Keratinocyte (primary cell): ENCODE data around the gene CRYL1. TPM values are rescaled to one million over a fixed set of nuclear protein-coding genes. Genes with fewer than 3 reads are reported as not detected.

Experiments
- DNase-seq: peaks from one replicate; pipeline ENCODE4 v3.0.0-alpha.2; 2011; ENCODE audit warnings: low read depth, missing footprints, low spot score
- FAIRE-seq: peaks from 2 replicates; lab custom pipeline; 2011; peaks lifted over from hg19 to GRCh38; lab: Jason Lieb, UNC
- H2AFZ ChIP-seq: 2 replicates; pipeline ENCODE4 v1.6.0; 2012; ENCODE audit warnings: low read length, control low read depth, inconsistent platforms; ENCODE audit not compliant: control insufficient read depth
- H3K27ac ChIP-seq: 2 replicates; pipeline ENCODE4 v1.5.1; 2011; ENCODE audit warnings: low read length; ENCODE audit not compliant: control insufficient read depth, insufficient read depth
- H3K27me3 ChIP-seq: 3 replicates; pipeline ENCODE4 v1.6.0; 2011; ENCODE audit warnings: low read length; ENCODE audit not compliant: control insufficient read depth, insufficient read depth; ENCODE audit errors: extremely low read depth
- H3K36me3 ChIP-seq, 2 experiments: 2 replicates in 1 of 2; 3 replicates in 1 of 2; pipeline ENCODE4 v1.5.1; 2011; ENCODE audit warnings: low read length in 2 of 2, mild to moderate bottlenecking in 1 of 2; ENCODE audit not compliant: control insufficient read depth in 2 of 2, insufficient read depth in 2 of 2; ENCODE audit errors: extremely low read depth in 1 of 2
- H3K4me1 ChIP-seq: 3 replicates; pipeline ENCODE4 v1.5.1; 2011; ENCODE audit warnings: low read length; ENCODE audit not compliant: control insufficient read depth, insufficient read depth; ENCODE audit errors: extremely low read depth
- H3K4me2 ChIP-seq: 3 replicates; pipeline ENCODE4 v1.6.0; 2011; ENCODE audit warnings: low read depth, low read length; ENCODE audit not compliant: control insufficient read depth, insufficient read depth; ENCODE audit errors: extremely low read depth
- H3K4me3 ChIP-seq, 3 experiments: fragments of 200-600 bp in 1 of 3; sonication (generic) in 1 of 3; 2 replicates in 2 of 3; 3 replicates in 1 of 3; pipeline ENCODE4 v1.5.1; 2011 to 2016; ENCODE audit warnings: low read length in 3 of 3, mild to moderate bottlenecking in 3 of 3, control low read depth in 2 of 3, inconsistent platforms in 1 of 3, low read depth in 1 of 3, mixed read lengths in 1 of 3, mixed run types in 1 of 3, moderate library complexity in 1 of 3; ENCODE audit not compliant: control insufficient read depth in 2 of 3, insufficient read depth in 2 of 3; ENCODE audit errors: extremely low read depth in 1 of 3
- H3K79me2 ChIP-seq: 2 replicates; pipeline ENCODE4 v1.6.0; 2012; ENCODE audit warnings: low read length; ENCODE audit not compliant: control insufficient read depth, insufficient read depth
- H3K9ac ChIP-seq: 3 replicates; pipeline ENCODE4 v1.6.0; 2011; ENCODE audit warnings: low read length; ENCODE audit not compliant: control insufficient read depth, insufficient read depth; ENCODE audit errors: extremely low read depth
- H3K9me1 ChIP-seq: 3 replicates; pipeline ENCODE4 v1.6.0; 2011; ENCODE audit warnings: low read length; ENCODE audit not compliant: control insufficient read depth, insufficient read depth; ENCODE audit errors: extremely low read depth
- H3K9me3 ChIP-seq: 2 replicates; pipeline ENCODE4 v1.5.1; 2012; ENCODE audit warnings: low read depth, low read length; ENCODE audit not compliant: control insufficient read depth
- H4K20me1 ChIP-seq: 3 replicates; pipeline ENCODE4 v1.6.0; 2011; ENCODE audit warnings: low read length; ENCODE audit not compliant: control insufficient read depth, insufficient read depth; ENCODE audit errors: extremely low read depth
- CTCF ChIP-seq, 3 experiments: IDR thresholded peaks in 1 of 3; conservative IDR thresholded peaks in 1 of 3; optimal IDR thresholded peaks in 1 of 3; 2 replicates in 2 of 3; 3 replicates in 1 of 3; pipeline versions ENCODE3 to v1.5.1; 2011; ENCODE audit warnings: low read length in 3 of 3, mild to moderate bottlenecking in 3 of 3, moderate library complexity in 2 of 3, control low read depth in 1 of 3, inconsistent platforms in 1 of 3; ENCODE audit not compliant: insufficient read depth in 2 of 3; ENCODE audit errors: extremely low read depth in 1 of 3
- EZH2 ChIP-seq: IDR thresholded peaks from one replicate; pipeline ENCODE4 v1.6.1; 2012; ENCODE audit warnings: inconsistent platforms, mild to moderate bottlenecking, low read length, moderate library complexity
- dilution Hi-C: fragments of 300-500 bp; cut with MboI; formaldehyde crosslinking; loops from one replicate; pipeline ENCODE4 v1.7.0; 2020; ENCODE audit warnings: low sequenced_read_pairs; ENCODE audit not compliant: extremely low pct_ligation_motif_present
- polyA plus RNA-seq, 5 experiments: library from polyadenylated mRNA; depleted of rRNA in 3 of 5; stranded (reverse) in 3 of 5; stranded (forward) in 1 of 5; unstranded in 1 of 5; fragments of >200 nt; gene quantifications; 1 replicate in 1 of 5; 2 replicates in 3 of 5; 3 replicates in 1 of 5; pipeline versions ENCODE4 v1.2.1 to v1.2.3, GENCODE V29; 2011 to 2012; ENCODE audit warnings: missing spikeins in 2 of 5, low read depth in 1 of 5, low replicate concordance in 1 of 5

The CRYL1 gene
- polyA plus RNA-seq, 1 donor (not counting 4 experiments of a cell fraction or from before 2014, with no cell fraction given), result 27.2 TPM

DNA sequence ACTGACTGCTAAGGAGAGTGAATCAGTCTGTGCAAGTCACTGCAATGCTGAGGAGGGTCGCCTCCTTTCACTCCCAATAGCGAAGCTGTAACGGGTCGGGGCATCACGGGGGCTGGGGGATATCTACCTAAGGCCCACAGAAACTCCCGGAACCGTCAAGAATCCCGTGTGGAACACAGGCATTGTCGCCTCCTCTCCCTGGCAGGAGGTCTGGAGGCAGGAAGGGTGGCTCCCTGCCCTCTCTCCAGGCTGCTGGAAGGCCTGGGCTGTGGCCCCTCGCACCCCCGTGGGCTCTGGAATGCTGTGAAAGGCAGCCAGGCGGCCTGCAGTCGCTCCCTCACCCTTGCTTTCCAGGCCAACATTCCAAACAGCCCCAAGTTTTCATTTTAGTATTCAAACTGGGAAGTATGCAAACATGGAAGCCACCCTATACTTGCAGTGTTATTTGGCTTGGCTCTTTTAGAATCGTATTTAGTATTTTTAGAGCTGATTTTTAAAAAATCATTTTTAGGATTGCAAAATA, 109.4 kb downstream of the CRYL1 start:
- H3K4me3 ChIP-seq, result no peak overlapping the region
- DNase-seq (no peak), FAIRE-seq (no peak)
- H3K9me1 ChIP-seq, result no peaks in the 10 kb centered on the region
- no peak overlapping the region for H2AFZ ChIP-seq
- H3K9ac ChIP-seq, result no peak overlapping the region
- H3K27me3 ChIP-seq, result no peaks in the 10 kb centered on the region
- H4K20me1 ChIP-seq, result no peaks in the 10 kb centered on the region
- no peak overlapping the region for H3K4me2 ChIP-seq
- dilution Hi-C loops, result no loop called here
- H3K79me2 ChIP-seq, result no peaks in the 10 kb centered on the region
- no peaks in the 10 kb centered on the region for H3K36me3 ChIP-seq
- peaks cover 33% of the 10 kb centered on the region for H3K4me1 ChIP-seq
- TF ChIP-seq EZH2 (no peak), CTCF (optimal IDR thresholded peaks at IDR 0.05 in 1 of 3, IDR thresholded peaks at IDR 0.05 in 1 of 3, conservative IDR thresholded peaks at IDR 0.05 in 1 of 3; ENCODE audit: extremely low read depth in 1 of 3, insufficient read depth in 2 of 3, low read length in 3 of 3) (no peak)
- H3K27ac ChIP-seq, result no peak overlapping the region
- H3K9me3 ChIP-seq, result no peaks in the 10 kb centered on the region

GRCh38 chr13:20415694-20416107, 110.0 kb downstream of the CRYL1 start:
- Histone ChIP-seq H2AFZ (no peak overlapping the region), H3K4me1 (peaks cover 30% of the 10 kb centered on the region), H3K79me2 (no peaks in the 10 kb centered on the region), H3K4me2 (no peak overlapping the region), H3K9me3 (no peaks in the 10 kb centered on the region), H3K9ac (no peak overlapping the region), H3K27ac (no peak overlapping the region), H3K4me3 (no peak overlapping the region), H3K36me3 (no peaks in the 10 kb centered on the region), H3K27me3 (no peaks in the 10 kb centered on the region), H3K9me1 (no peaks in the 10 kb centered on the region), H4K20me1 (no peaks in the 10 kb centered on the region)
- dilution Hi-C loops, result no loop called here
- FAIRE-seq (no peak), DNase-seq (no peak)
- TF ChIP-seq EZH2 (no peak), CTCF (optimal IDR thresholded peaks at IDR 0.05 in 1 of 3, IDR thresholded peaks at IDR 0.05 in 1 of 3, conservative IDR thresholded peaks at IDR 0.05 in 1 of 3; ENCODE audit: extremely low read depth in 1 of 3, insufficient read depth in 2 of 3, low read length in 3 of 3) (no peak)
